NOMO-1 treated with DMSO at 0.1 percent for 48 hours (cell line): ENCODE measurements around the gene EPB41L4B.

ENCODE experiments used
- DNase-seq: peaks from one replicate; lab custom pipeline; 2025; ENCODE audit not compliant: unreplicated experiment; lab: John Stamatoyannopoulos, UW

Gene EPB41L4B

GRCh38 chr9:109206670-109207069 is 114.2 kb downstream of the EPB41L4B start:
- no peak for DNase-seq

- DNase-seq: no peak
These were observed 115.3 kb downstream of the EPB41L4B start for GRCh38 chr9:109205526-109205925.

- DNase-seq: no peak
These were observed 117.0 kb downstream of the EPB41L4B start for GRCh38 chr9:109203761-109204360.

GRCh38 chr9:109199676-109200075 is 121.2 kb downstream of the EPB41L4B start:
- DNase-seq: no peak

GRCh38 chr9:109198736-109199382 is 122.0 kb downstream of the EPB41L4B start:
- DNase-seq: no peak

GRCh38 chr9:109193974-109194556 is 126.8 kb downstream of the EPB41L4B start:
- DNase-seq: no peak

GRCh38 chr9:109192732-109193361 is 128.0 kb downstream of the EPB41L4B start:
- no peak for DNase-seq

GRCh38 chr9:109191746-109192145 is 129.1 kb downstream of the EPB41L4B start:
- no peak for DNase-seq

GRCh38 chr9:109190151-109190550 is 130.7 kb downstream of the EPB41L4B start:
- no peak for DNase-seq

- DNase-seq: no peak
These were observed 133.9 kb downstream of the EPB41L4B start for GRCh38 chr9:109186857-109187520.

GRCh38 chr9:109182940-109183798 is 137.7 kb downstream of the EPB41L4B start:
- DNase-seq: no peak

GRCh38 chr9:109182550-109182939 is 138.3 kb downstream of the EPB41L4B start:
- DNase-seq: no peak

GRCh38 chr9:109181284-109181683 is 139.6 kb downstream of the EPB41L4B start:
- DNase-seq: no peak

GRCh38 chr9:109179801-109180523 is 140.9 kb downstream of the EPB41L4B start:
- no peak for DNase-seq

- DNase-seq: no peak
These were observed 143.9 kb downstream of the EPB41L4B start for GRCh38 chr9:109176963-109177362.

GRCh38 chr9:109176386-109176785 is 144.5 kb downstream of the EPB41L4B start:
- DNase-seq: no peak

- DNase-seq: no peak
These were observed 147.9 kb downstream of the EPB41L4B start for GRCh38 chr9:109172935-109173334.

GRCh38 chr9:109171926-109172325 is 148.9 kb downstream of the EPB41L4B start:
- no peak for DNase-seq

- no peak for DNase-seq
These were observed 152.7 kb downstream of the EPB41L4B start for GRCh38 chr9:109168170-109168569.

GRCh38 chr9:109167716-109168115 is 153.1 kb downstream of the EPB41L4B start:
- no peak for DNase-seq
